Thyroid gland (tissue), 4 donors: ENCODE measurements around the gene C12orf56. TPM values are rescaled to one million over a fixed set of nuclear protein-coding genes. Genes with fewer than 3 reads are reported as not detected.
A peak's percentile ranks its signal among the peaks of the same experiment; 100 is the strongest.
"Not testable (repeated sequence)": the region's sequence is repeated elsewhere in the genome, so short reads cannot be mapped to it uniquely, and the experiment has no call there.

Experiments used
- DNase-seq, 2 donors: peaks; one replicate each; pipeline ENCODE4 v3.0.0-alpha.2; 2019
- H3K27ac ChIP-seq, 3 donors: fragments of 200-600 bp; sonication (generic); 1 replicate in 2 of 3; 2 replicates in 1 of 3; pipeline ENCODE4 v1.5.1; 2016 to 2019; ENCODE audit warnings: mild to moderate bottlenecking in 1 of 3, moderate library complexity in 1 of 3
- H3K27me3 ChIP-seq: fragments of 200-600 bp; sonication (generic); one replicate; pipeline ENCODE4 v1.5.1; 2019
- H3K36me3 ChIP-seq, 2 donors: fragments of 200-600 bp; sonication (generic); one replicate each; pipeline ENCODE4 v1.5.1; 2016 to 2019
- H3K4me1 ChIP-seq, 2 donors: fragments of 200-600 bp; sonication (generic); one replicate each; pipeline ENCODE4 v1.5.1; 2017 to 2019
- H3K4me3 ChIP-seq, 3 donors: fragments of 200-600 bp; sonication (generic); replicated peaks in 1 of 3; 1 replicate in 2 of 3; 2 replicates in 1 of 3; pipeline ENCODE4 v1.5.1; 2016; ENCODE audit warnings: mild to moderate bottlenecking in 1 of 3
- H3K9me3 ChIP-seq: fragments of 200-600 bp; sonication (generic); one replicate; pipeline ENCODE4 v1.5.1; 2017
- POLR2A ChIP-seq, 2 donors: fragments of 450-650 bp; IDR thresholded peaks; one replicate each; pipeline ENCODE4 v1.6.1; 2017; ENCODE audit warnings: antibody characterized with exemption in 2 of 2, mild to moderate bottlenecking in 2 of 2, moderate library complexity in 1 of 2
- WGBS, 2 donors: methylation state at CpG; one replicate each; pipeline ENCODE4 v1.1.5; 2017; 5-methylcytosine and 5-hydroxymethylcytosine counted together
- intact Hi-C: fragments of 100-400 bp; cut with DNase I; formaldehyde crosslinking; loops from one replicate; pipeline ENCODE4 v1.15.1; 2023
- total RNA-seq, 4 donors: library from RNA; depleted of rRNA; stranded (reverse); fragments of >200 nt; gene quantifications; one replicate each; pipeline ENCODE4 v1.2.3, GENCODE V29; 2016
- TF ChIP-seq, protein P1 (sequence below), 6 experiments: fragments of 200-600 bp in 3 of 6; fragments of 450-650 bp in 3 of 6; sonication (generic) in 3 of 6; IDR thresholded peaks; one replicate each; pipeline ENCODE4 v1.5.1; 2016 to 2019; ENCODE audit warnings: antibody characterized with exemption in 6 of 6, mild to moderate bottlenecking in 2 of 6, inconsistent platforms in 1 of 6, moderate library complexity in 1 of 6

C12orf56 gene
- total RNA-seq, 4 donors from 2014 or later, result not detected

DNA sequence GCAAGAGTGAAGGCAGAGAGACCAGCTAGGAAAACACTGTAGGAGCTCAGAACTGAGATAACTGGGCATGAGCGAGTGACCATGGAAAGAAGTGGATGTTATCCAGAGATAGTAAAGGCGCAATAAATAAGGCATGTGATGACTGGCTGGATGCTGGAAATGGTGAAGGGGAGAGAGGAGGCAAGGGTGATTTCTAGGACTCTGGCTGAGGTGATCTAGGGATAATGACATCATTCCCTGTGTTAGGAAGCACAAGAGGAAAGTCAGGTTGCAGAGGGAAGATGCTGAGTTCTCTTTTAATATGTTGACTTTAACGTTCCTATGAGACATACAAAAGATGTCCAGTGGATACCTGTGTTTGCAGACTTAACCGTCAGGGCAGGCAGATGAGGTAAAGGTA, 78.7 kb downstream of the C12orf56 start:
- no peak for DNase-seq
- no peak for TF ChIP-seq POLR2A (IDR thresholded peaks at IDR 0.05)
- TF ChIP-seq, protein P1, sequence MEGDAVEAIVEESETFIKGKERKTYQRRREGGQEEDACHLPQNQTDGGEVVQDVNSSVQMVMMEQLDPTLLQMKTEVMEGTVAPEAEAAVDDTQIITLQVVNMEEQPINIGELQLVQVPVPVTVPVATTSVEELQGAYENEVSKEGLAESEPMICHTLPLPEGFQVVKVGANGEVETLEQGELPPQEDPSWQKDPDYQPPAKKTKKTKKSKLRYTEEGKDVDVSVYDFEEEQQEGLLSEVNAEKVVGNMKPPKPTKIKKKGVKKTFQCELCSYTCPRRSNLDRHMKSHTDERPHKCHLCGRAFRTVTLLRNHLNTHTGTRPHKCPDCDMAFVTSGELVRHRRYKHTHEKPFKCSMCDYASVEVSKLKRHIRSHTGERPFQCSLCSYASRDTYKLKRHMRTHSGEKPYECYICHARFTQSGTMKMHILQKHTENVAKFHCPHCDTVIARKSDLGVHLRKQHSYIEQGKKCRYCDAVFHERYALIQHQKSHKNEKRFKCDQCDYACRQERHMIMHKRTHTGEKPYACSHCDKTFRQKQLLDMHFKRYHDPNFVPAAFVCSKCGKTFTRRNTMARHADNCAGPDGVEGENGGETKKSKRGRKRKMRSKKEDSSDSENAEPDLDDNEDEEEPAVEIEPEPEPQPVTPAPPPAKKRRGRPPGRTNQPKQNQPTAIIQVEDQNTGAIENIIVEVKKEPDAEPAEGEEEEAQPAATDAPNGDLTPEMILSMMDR (IDR thresholded peaks at IDR 0.05), result no peak
- Histone ChIP-seq H3K27ac (no peak overlapping the region), H3K36me3 (no peaks in the 10 kb centered on the region), H3K9me3 (no peaks in the 10 kb centered on the region), H3K4me3 (no peak overlapping the region), H3K4me1 (no peaks in the 10 kb centered on the region), H3K27me3 (no peaks in the 10 kb centered on the region)
- WGBS, 2 donors, result 91 to 92% methylated on average over 4 of the region's 4 CpGs
- intact Hi-C loops, result no loop called here

GRCh38 chr12:64304571-64304970, 86.0 kb downstream of the C12orf56 start:
- no peak for TF ChIP-seq POLR2A (IDR thresholded peaks at IDR 0.05)
- TF ChIP-seq, protein P1 (IDR thresholded peaks at IDR 0.05), result no peak
- Histone ChIP-seq H3K4me1 (peaks cover 0 to 4% of the 10 kb centered on the region in 2 donors), H3K27ac (no peak overlapping the region), H3K36me3 (no peaks in the 10 kb centered on the region), H3K27me3 (no peaks in the 10 kb centered on the region), H3K9me3 (no peaks in the 10 kb centered on the region), H3K4me3 (no peak overlapping the region)
- 14 to 20% methylated on average over 10 of the region's 10 CpGs for WGBS, 2 donors
- peak; percentile 41 to 46 for DNase-seq
- intact Hi-C loops, result no loop called here

DNA sequence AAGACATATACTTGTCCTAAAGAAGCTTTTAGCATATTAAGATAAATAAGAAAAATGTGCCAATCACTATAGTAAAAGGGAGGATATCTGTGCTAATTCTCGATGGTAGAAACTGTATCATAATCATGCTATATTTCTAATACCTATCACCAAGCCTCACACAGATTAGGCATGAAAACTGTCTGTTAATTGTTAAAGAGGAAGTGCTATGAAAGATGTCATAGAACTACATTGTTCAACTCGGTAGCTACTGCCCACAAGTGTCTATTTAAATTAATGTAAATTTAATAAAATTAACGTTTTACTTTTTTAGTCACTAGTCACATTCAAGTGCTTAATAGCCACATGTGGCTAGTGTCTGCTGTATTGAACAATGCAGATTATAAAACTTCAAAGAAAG, 90.9 kb downstream of the C12orf56 start:
- 83 to 84% methylated on average over 3 of the region's 3 CpGs for WGBS, 2 donors
- TF ChIP-seq POLR2A (IDR thresholded peaks at IDR 0.05), result no peak
- TF ChIP-seq, protein P1 (IDR thresholded peaks at IDR 0.05), result no peak
- no peak overlapping the region for H3K4me3 ChIP-seq
- no peaks in the 10 kb centered on the region for H3K9me3 ChIP-seq
- no peak overlapping the region for H3K27ac ChIP-seq
- H3K36me3 ChIP-seq, result no peaks in the 10 kb centered on the region
- H3K4me1 ChIP-seq, result peaks cover 0 to 4% of the 10 kb centered on the region in 2 donors
- no peaks in the 10 kb centered on the region for H3K27me3 ChIP-seq
- intact Hi-C loops, result no loop called here
- no peak for DNase-seq

- DNase-seq, result no peak
- Histone ChIP-seq H3K27me3 (no peaks in the 10 kb centered on the region), H3K4me3 (no peak overlapping the region), H3K9me3 (no peaks in the 10 kb centered on the region), H3K27ac (no peak overlapping the region), H3K36me3 (no peaks in the 10 kb centered on the region), H3K4me1 (no peaks in the 10 kb centered on the region)
- intact Hi-C loops, result no loop called here
- TF ChIP-seq, protein P1 (IDR thresholded peaks at IDR 0.05), result no peak
- no peak for TF ChIP-seq POLR2A (IDR thresholded peaks at IDR 0.05)
These were observed 94.3 kb downstream of the C12orf56 start for GRCh38 chr12:64296301-64296700.

GRCh38 chr12:64293654-64294364, 96.7 kb downstream of the C12orf56 start:
- no peak overlapping the region for H3K27ac ChIP-seq
- H3K27me3 ChIP-seq, result no peaks in the 10 kb centered on the region
- TF ChIP-seq, protein P1 (IDR thresholded peaks at IDR 0.05), result no peak
- no peak for TF ChIP-seq POLR2A (IDR thresholded peaks at IDR 0.05)
- no peaks in the 10 kb centered on the region for H3K4me1 ChIP-seq
- WGBS, 2 donors, result 86 to 89% methylated on average over 4 of the region's 4 CpGs
- intact Hi-C loops, result no loop called here
- no peak for DNase-seq
- no peak overlapping the region for H3K4me3 ChIP-seq
- H3K9me3 ChIP-seq, result no peaks in the 10 kb centered on the region
- H3K36me3 ChIP-seq, result no peaks in the 10 kb centered on the region

DNA sequence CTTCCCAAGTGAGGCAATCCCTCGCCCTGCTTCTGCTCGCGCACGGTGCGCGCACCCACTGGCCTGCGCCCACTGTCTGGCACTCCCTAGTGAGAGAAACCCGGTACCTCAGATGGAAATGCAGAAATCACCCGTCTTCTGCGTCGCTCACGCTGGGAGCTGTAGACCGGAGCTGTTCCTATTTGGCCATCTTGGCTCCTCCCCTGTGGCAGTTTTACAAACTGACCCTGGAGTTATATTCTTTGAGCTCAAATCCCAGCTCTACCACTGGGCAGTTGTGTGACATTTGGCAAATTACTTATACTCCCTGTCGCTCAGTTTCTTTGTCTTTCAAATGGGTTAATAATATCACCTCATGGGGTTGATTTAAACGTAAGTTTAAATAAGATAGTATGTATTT, 97.4 kb downstream of the C12orf56 start:
- H3K27me3 ChIP-seq, H3K4me1 ChIP-seq, H3K9me3 ChIP-seq, H3K36me3 ChIP-seq, DNase-seq, intact Hi-C loops, H3K4me3 ChIP-seq, H3K27ac ChIP-seq: not testable (repeated sequence)
- WGBS, 2 donors, result 93 to 99% methylated on average over 6 to 7 of the region's 15 CpGs
